GM21786 (cell line): ENCODE measurements around the gene ZSWIM5.

Source experiments
- ATAC-seq: cut with Tn5 transposase; IDR thresholded peaks from one replicate; pipeline ENCODE4 v1.9.1; 2021; ENCODE audit not compliant: unreplicated experiment

Gene ZSWIM5

GRCh38 chr1:45035631-45036301 is 170.6 kb downstream of the ZSWIM5 start:
- ATAC-seq = no peak

- ATAC-seq = peak; percentile 80
Measured at GRCh38 chr1:45033356-45033755, 173.0 kb downstream of the ZSWIM5 start.

DNA sequence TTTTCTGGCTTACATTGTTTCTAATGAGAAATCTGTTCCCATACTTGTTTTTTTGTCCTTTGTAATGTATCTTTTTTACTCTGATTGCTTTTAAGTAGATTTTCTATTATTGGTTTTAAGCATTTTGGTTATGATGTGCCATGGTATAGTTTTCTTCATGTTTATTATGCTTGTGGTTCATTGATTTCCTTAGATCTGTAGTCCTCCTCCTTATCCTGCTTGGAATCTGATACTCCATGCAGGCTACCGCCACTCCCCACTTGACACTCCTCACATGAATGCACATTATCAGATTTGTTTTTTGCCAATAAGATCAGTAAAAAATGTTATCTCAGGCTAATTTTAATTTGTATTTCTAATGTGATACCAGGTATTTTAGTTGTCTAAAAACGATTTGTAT is 173.6 kb downstream of the ZSWIM5 start:
- ATAC-seq = no peak

- no peak for ATAC-seq
Measured at GRCh38 chr1:45026446-45026845, 180.0 kb downstream of the ZSWIM5 start.

DNA sequence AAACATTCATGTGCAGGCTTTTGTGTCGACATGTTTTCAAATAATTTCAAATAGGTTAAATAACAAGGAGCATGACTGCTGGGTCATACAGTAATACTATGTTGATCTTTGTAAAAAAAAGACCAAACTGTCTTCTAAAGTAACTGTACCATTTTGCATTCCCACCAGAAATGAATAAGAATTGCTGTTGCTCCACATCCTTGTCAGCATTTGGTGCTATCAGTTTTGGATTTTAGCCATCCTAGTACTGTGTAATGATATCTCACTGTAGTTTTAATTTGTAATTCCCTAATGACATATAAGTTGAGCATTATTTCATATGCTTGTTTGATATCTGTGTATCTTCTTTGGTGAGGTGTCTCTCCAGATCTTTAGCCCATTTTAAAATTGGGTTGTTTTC is 182.7 kb downstream of the ZSWIM5 start:
- no peak for ATAC-seq

GRCh38 chr1:45018599-45019230 is 187.7 kb downstream of the ZSWIM5 start:
- ATAC-seq = peak; percentile 71

DNA sequence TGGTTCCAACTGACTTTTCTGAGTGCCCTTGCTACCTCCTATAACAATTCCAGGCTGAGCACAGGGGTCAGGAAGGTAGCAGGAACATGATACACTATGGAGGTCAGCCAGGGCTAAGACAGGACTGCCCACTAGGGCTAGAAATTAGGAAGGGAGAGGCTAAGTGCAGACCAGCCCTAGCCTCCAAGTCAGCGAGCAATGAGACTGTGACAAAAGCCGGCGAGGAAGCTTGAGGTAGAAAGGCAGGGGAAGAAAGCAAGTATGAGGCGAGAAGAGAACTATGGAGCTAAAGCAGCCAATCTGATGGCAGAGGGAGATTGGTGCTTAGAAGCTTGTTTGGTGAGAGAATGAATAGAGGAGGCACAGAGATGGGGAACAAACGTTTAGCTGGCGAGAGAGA is 189.6 kb downstream of the ZSWIM5 start:
- ATAC-seq = no peak

DNA sequence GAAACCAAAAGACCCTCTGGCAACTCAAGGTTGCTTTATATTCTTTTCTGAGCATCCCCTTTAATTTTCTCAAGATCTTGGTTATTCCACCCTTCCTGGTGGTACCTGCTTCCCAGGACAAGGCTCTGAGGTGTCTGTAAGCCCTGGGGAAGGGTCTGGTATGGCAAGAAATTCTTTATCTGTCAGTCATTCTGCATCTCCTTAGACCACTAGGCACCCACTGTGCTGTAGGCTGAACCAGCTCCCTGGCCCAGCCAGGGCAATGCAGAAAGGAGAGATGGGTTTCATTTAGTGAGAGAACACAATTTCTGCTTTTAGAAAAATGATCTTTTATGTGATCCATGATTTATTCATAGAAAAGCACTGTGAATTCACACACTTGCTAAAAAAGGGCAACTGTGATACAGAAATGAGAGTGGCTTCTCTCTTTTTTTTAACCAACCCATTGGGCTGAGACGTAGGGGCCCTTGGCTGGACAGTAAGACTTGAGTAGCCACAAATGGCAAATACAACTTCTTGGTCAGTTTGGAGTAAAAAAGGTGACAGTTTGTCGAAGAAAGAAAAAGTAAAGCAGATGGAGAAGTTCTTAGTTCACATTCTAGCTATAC is 190.2 kb downstream of the ZSWIM5 start:
- ATAC-seq = no peak

- ATAC-seq = no peak
Measured at GRCh38 chr1:45015683-45016082, 190.7 kb downstream of the ZSWIM5 start.

DNA sequence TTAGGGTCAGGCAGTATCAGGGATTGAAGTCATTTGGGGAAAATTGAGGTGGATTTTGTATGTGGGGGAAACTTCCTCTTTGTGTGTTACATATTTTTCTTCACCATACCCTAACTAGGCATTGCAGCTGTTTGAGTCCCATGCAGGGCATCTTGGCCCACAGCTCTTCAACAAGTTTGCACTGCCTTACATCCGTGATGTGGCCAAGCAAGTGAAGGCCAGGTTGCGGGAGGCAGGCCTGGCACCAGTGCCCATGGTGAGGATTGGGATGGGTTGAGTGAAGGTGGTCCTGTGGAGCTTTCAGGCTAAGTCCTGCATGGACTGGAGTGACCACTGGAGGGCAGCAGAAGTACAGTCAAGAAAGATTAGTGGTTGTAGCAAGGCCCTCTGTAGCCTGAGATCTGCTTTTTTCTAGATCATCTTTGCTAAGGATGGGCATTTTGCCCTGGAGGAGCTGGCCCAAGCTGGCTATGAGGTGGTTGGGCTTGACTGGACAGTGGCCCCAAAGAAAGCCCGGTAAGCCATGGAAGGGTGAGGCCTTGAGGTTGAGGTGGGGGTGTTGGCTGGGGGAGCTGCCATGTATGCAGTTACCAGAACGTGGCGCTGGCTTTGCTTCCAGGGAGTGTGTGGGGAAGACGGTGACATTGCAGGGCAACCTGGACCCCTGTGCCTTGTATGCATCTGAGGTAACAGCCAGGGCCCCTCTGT is 191.9 kb downstream of the ZSWIM5 start:
- ATAC-seq = no peak

- no peak for ATAC-seq
Measured at GRCh38 chr1:45013551-45014209, 192.7 kb downstream of the ZSWIM5 start.

- no peak for ATAC-seq
Measured at GRCh38 chr1:45012639-45013278, 193.6 kb downstream of the ZSWIM5 start.

DNA sequence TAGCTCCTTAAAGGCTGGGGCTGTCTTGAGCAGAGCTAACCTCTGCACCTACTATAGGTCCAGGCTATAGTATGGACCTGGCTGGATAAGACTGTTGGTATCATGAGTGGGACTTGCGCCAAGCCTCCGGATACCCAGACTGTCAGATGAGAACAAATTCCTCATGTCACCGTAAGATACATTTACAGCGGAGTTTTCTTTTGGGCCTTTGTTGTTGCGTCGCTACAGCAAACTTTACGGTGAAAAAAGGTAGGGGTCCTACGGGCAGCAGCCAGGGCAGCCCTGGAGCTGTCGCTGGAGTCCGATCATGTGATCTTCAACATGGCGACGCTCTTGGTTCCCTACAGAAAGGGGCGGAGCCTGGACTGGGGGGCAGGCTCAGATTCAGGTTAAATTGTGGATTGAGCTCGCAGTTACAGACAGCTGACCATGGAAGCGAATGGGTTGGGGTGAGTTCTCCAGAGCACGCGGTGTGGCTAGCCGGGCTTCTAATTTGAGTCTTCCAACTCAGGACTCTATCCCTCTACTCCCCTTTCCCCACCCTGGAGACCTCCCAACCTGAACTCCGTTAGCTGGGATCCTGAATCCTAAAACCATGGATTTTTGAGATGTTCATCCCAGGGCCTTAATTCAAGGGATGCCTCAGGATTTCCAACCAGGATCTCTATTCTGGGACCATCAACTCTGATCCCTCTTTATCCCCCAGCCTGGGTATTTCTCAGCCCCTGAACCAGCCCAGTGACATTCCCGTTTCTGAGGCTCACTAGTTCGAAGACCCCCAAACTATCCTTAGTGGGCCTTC is 194.4 kb downstream of the ZSWIM5 start, which contains the start of gene UROD:
UROD (plus strand) TSS at position 418 of the 802 bp plus-strand sequence; CDS start at position 430, 12 bp downstream.
- peak; percentile 67 for ATAC-seq

DNA sequence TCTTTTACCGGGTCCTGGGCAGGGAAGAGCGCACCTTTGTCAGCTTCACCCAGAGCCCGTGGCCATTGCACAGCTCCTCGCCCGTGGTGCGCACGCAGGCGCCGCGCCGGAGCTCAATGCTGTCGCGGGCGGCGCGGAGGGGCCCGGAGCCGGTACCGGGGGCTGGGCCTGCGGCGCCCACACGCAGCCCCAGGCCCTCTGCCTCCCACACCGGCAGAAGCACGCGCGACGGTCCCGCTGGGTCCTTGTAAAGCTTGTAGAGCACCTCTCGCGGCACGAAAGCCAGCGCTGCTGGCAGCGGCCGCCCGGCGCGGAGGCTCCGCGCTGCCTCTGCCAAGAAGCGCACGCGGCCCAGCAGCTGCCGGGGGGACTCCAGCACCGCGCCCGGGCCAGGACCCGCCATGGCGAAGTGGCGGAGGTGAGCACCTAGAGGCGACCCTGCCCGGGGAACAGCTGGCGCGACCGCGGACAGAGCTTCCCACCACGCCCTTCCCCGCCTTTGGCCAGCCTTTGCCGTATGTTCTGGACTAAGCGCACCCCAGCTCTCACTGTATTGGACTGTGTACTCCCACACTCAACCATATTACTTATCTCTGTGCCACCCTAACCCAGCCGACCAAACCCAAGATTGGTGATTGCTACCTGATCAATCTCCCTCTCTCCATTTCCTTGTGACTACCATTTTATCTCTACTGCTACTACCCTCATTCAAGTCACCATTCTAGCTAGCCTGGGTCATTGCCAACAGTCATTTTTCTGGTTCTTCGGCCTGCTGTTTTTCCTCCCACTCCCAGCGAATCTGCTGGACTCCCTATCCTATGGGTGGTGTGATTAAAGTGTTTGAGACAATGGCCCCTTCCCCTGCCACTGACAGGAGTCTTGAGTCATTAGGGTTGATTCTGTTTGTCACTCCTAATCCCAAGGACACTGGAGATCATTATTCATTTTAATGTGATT is 195.3 kb downstream of the ZSWIM5 start, which contains the start of gene HECTD3:
HECTD3 (minus strand) TSS at position 470 of the 957 bp plus-strand sequence; CDS start at position 403, 67 bp downstream.
- peak; percentile 72 for ATAC-seq

GRCh38 chr1:45009956-45010854 is 196.2 kb downstream of the ZSWIM5 start:
- no peak for ATAC-seq

- no peak for ATAC-seq
Measured at GRCh38 chr1:45009296-45009865, 197.0 kb downstream of the ZSWIM5 start.

DNA sequence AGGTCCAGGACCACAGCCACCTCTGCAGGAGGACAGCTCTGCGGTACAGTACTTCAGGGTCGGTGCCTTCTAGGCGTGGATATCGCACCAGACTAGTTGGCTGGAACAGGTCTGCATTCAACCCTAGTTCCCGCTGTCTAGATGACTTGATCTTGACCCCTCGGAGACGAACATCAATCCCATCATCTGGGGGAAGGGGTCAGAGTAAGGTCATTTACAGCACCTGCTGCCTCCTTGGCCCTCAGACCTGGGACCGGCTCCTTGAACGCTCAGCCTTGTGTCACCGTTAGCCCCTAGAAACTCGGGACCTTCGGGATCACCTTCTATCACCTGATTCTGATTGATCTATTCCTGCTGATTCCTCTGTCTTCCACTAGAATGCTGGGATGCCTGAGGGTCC is 197.9 kb downstream of the ZSWIM5 start:
- no peak for ATAC-seq
